ENCODE measurements around the gene SLC2A4. TPM values are rescaled to one million over a fixed set of nuclear protein-coding genes. Genes with fewer than 3 reads are reported as not detected.

Gene SLC2A4
- total RNA-seq, 1 donor, result under 0.01 TPM

DNA sequence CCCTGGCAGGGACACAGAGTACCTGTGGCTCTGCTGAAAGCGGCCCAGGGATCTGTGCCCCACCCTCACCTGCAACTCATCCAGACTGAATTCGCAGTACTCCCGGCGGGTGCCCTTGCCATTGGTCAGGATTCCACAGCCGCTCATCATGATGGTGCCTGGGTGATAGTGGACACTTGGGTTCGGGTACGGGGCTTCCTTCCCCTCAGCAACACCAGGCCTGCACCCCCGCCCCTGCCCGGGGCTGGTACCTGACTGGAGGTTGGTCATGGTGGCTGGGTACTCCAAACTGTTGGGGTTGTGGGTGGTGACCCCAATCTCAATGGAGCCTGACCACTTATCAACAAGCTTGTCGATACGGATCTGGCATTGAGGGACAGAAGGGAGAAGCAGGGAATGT lies 44.7 kb downstream of the SLC2A4 start:
- TF ChIP-seq CTCF (IDR thresholded peaks at IDR 0.05; ENCODE audit: insufficient read depth, low read depth, low read length), result no peak
- DNase-seq (ENCODE audit: low read depth), result no peak
- H3K4me3 ChIP-seq (ENCODE audit: low read depth, low read length), result no peak overlapping the region

- DNase-seq (ENCODE audit: low read depth), result no peak
- TF ChIP-seq CTCF (IDR thresholded peaks at IDR 0.05; ENCODE audit: insufficient read depth, low read depth, low read length), result no peak
- H3K4me3 ChIP-seq (ENCODE audit: low read depth, low read length), result no peak overlapping the region
Observed at GRCh38 chr17:7327056-7327455, 45.5 kb downstream of the SLC2A4 start.

GRCh38 chr17:7327501-7327900 lies 46.0 kb downstream of the SLC2A4 start:
- no peak for DNase-seq (ENCODE audit: low read depth)
- no peak overlapping the region for H3K4me3 ChIP-seq (ENCODE audit: low read depth, low read length)
- no peak for TF ChIP-seq CTCF (IDR thresholded peaks at IDR 0.05; ENCODE audit: insufficient read depth, low read depth, low read length)

- no peak for TF ChIP-seq CTCF (IDR thresholded peaks at IDR 0.05; ENCODE audit: insufficient read depth, low read depth, low read length)
- H3K4me3 ChIP-seq (ENCODE audit: low read depth, low read length), result no peak overlapping the region
- DNase-seq (ENCODE audit: low read depth), result no peak
Observed at GRCh38 chr17:7328009-7328408, 46.5 kb downstream of the SLC2A4 start.

DNA sequence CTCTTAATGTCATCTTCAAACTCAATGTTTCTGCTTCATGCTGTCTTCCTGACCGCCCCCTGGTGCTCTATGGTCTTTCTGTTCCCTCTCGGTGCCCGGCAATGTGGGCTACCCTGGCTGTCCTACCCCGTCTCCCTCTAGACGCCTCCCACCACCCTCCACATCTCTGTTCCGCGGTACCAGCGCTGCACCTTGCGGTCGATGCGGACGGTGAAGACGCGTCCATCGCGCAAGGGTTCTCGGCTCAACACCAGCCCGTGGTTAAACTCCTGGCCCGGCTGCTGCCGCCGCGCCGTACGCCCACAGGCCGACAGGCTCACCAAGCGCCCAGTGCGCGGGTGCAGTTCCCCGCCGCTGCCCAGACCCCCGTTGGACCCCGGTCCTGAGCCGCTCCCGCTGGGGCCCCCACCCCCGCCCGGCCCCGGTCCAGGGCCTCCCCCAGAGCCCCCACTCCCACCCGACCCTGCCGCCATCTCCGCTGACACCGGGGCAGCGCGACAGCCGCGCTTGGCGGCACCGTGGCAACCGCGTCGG lies 47.4 kb downstream of the SLC2A4 start, which contains the start of gene NEURL4:
Gene NEURL4 (minus strand): TSS at position 496 of the 534 bp plus-strand sequence. CDS start 23 bp downstream, at position 473.
- peak within 1 kb of the TSS; percentile 90 for H3K4me3 ChIP-seq (ENCODE audit: low read depth, low read length)
- no peak for DNase-seq (ENCODE audit: low read depth)
- peak; percentile 13 for TF ChIP-seq CTCF (IDR thresholded peaks at IDR 0.05; ENCODE audit: insufficient read depth, low read depth, low read length)

GRCh38 chr17:7329374-7329996 lies 48.0 kb downstream of the SLC2A4 start:
- peak; percentile 99 for DNase-seq (ENCODE audit: low read depth)
- no peak for TF ChIP-seq CTCF (IDR thresholded peaks at IDR 0.05; ENCODE audit: insufficient read depth, low read depth, low read length)
- H3K4me3 ChIP-seq (ENCODE audit: low read depth, low read length), result peak overlapping the region; percentile 90
